Hypothalamus (tissue), 51 donors: Measurements from ENCODE around the gene GCK.

Source experiments
- DNase-seq, 51 donors: peaks; one replicate each; lab custom pipeline; 2025; lab: John Stamatoyannopoulos, UW

The GCK gene

DNA sequence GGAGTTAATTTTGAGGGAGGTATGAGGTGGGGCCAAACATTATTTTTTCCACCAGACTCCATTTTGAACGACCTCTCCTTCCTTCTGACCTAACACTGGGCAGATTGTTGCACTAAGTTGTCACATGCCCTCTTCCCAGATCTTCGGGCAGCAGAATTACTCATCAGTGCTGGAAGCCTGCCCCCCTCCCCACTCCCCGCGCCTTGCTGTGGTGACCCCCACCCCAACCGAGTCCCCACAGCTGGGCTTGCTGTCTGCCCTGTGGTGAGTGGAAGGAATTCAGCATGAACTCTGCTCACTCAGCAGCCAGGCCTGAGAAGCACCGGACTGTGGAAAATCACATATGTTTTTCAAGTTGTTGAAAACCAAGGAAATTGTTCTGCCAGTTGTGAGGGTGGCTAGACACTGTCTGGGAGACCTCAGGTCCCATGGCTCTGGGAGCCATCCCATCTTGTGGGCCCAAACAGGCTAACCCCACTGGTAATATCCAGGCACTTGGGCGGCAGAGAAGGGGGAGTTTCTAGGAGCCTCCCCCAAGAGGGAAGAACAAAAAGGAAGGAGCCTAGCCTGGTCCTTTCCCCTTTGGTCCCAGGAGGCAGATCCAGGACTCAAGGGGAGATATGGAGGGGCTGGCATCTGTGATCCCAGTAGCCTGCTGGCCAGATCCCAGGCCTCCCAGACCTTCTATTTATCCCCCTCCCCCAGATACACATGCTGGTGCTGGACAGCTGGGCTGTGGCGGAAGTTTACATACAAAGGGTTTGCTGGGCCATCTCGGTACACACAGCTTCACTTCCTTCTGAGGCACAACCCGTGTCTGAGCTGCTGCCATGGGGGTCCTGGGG is 88.6 kb downstream of the GCK start:
- peak in 10 of 51 donors; percentile 12 to 71 (median 38) for DNase-seq

DNA sequence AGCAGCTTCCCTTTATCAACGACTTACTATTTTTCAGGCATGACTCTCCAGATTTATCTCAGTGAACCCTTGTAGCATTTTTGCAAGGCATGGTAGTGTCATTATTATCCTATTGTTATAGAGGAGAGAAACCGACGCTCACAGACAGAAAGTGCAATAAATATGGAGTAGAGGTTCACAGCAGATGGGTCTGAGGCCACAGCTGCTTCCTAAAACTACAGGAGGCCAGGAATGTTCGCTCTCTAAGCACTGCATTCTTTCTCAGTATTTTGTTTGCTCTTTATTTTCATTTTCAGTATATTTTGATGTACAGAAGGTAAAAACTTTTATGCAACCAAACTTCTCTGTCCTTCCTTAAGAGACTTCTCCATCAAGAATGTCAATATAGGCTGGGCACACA is 89.6 kb downstream of the GCK start:
- DNase-seq, result no peak

DNA sequence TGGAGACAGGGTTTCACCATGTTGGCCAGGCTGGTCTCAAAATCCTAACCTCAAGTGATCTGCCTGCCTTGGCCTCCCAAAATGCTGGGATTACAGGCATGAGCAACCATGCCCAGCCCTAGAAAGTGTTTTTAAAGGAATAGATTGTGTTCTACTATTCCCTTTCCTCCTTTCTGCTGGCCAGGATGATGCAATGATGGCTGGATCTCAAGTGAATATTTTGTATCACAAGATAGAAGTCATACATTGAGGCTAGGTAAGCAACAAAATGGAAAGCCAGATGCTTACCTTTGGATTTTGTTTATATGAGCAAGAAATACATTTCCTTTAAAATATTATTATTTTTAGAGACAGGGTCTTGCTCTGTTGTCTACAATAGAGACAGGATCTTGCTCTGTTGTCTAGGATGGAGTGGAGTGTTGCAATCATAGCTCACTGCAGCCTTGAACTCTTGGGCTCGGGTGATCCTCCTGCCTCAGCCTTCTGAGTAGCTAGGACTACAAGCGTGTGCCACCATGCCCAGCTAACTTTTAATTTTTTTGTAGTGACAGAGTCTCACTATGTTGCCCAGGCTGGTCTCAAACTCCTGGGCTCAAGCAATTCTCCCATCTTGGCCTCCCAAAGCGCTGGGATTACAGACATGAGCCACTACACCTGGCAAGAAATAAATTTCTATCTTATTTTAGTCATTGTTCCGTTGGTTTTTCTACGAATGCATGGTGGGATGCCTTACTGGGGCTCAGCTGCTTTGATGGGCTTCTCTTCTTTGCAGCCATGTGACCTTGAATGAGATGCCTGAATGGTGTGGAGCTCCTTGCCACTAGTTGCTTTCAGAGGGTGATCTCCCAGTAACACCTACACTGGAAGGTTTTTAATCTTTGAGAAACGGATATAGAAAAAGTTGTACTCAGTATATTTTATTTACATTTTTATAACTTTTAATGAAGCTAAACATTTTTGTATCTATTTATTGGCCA is 90.9 kb downstream of the GCK start:
- DNase-seq, result no peak

DNA sequence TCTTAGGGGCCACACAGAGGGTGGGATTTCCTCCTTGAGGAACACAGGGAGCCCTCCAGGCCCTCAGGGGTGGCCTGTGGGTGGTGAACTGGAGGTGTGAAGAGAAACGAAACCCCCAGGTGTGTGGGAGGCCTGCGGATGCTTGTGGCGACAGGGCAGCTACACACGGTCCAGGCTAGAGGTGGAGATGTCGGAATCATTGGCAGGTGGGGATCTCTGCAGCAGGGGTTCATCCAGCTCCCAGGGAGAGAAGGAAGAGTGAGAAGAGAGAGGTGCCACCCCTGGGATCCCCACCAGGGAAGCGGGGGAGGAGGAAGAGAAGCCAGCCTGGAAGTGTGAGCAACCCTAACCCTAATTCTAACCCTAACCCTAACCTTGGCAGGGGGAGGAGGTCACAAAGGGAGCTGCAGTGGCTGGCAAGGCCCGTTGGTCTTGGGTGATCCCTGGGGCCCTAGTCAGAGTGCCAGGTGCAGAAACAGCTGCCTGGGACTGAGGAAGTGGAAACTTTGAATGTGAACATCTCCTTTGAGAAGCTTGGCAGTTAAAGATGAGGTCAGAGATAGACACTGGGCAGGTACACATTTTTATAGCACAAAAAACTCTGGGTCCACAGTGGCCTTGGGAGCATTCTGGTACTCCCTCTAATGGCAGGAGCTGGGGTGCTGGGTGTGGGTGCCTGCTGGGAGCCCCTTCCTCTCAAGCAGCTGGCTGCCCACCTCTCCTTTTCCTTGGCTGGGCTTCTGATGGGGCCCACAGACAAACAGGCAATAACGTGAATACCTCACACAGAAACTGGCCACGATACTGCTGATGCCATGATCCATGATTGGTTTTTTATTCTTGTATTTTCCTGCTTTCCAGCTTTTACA is 91.9 kb downstream of the GCK start:
- DNase-seq, result no peak

DNA sequence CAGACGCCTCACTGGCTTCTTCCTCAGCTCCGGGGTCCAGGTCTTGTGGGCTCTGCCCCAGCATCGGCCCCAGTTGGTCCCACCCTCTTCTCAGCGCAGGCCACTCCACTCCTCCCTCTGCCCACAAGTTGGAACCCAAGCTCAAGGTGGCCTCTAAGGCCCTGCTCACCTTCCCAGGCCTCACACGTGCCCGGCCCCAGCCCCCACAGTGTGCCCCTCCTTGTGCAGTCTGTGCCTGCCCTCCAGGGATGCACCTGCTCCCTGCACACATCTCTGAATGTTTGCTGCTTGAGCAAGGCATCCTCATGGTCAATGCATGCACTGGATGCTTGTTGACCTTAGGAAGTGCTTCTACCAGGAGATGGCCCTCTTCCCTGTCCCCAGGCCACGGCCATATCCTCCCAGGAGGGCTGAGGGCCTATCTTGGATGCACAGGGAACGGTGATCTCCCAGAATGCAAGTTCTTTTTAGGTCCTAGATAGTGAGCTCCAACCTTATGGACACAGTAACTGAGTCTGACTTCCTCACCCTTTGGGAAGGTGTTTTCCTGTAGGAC is 92.8 kb downstream of the GCK start:
- DNase-seq, result no peak

DNA sequence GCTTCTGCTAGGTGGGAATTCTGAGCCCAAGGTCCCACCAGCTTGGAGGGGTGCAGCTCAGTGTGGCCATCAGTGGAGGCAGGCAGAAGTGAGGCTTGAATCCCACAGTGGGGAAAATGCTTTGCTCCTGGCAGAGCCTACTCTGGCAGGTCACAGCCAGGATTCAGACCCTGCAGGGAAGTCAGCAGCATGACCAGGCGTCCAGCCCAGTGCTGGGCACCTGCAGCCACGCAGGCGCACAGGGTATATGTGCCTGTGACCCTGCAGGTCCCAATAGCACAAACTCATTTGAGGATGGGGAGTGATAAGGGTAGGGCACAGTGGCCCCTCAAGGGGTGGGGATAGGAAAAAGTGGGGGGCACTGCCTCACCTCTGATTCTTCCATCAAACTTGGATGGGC is 93.5 kb downstream of the GCK start:
- DNase-seq, result no peak

DNA sequence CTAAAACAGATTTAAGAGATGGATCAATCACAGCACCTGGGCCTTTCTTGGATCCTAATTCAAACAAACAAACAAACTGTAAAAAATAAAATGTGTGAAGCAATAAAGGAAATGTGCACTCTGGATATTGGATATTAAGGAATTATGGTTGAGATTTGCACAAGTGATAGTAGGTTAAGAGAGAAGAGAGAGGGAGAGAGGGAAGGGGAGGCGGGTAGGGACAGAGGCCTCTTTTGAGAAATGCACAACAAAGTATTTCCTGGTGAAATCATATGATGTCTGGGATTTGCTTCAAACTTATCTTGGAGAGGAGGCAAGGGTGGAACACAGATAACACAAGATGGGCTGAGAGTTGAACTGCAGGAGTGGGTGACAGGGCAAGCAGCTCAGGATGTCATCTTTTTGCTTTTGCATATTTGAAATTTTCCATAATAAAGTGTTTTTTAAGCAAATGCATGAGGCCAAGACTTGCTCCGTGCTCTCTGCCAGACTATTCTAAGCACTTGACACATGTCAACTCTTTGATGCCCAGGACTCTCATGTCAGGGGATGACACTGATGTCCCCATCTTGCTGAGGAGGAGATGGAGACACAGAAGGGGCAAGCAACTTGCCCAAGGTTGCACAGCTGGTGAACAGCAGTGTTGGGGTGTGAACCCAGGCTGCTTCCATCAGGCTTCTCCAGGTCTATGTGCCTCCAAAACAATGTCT is 94.2 kb downstream of the GCK start:
- DNase-seq, result no peak

DNA sequence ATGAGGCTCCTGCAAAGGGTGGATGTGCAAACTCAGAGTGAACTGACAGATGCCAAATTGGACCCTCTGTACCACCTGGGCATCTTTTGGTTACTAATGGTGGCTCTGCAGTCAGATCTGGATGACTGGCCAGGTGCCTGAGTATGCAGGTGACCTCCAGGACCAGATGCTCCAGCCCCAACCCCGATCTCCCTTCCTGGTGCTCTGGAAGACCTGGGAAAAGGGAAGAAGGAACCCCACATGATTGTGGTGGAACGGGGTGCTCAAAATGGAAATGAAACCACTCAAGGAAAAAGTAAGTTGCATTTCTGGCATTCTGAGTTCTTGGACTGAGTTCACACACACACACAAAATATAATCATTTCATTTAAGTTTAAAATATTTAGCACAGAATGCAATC is 94.9 kb downstream of the GCK start:
- no peak for DNase-seq
